ENCODE measurements around the gene NISCH. TPM values are rescaled to one million over a fixed set of nuclear protein-coding genes. Genes with fewer than 3 reads are reported as not detected.

NISCH gene
- total RNA-seq, 1 experiment from 2014 or later, result 60.4 TPM

GRCh38 chr3:52451237-52452083 lies 3.9 kb upstream of the NISCH start:
- Histone ChIP-seq H3K79me2 (ENCODE audit: low read length) (peaks cover 17% of the 10 kb centered on the region), H4K20me1 (ENCODE audit: low read length) (no peaks in the 10 kb centered on the region), H3K4me3 (ENCODE audit: low read length) (no peak overlapping the region), H3K4me2 (ENCODE audit: low read length) (no peak overlapping the region), H3F3A (ENCODE audit: low read length, unreplicated experiment) (no peaks in the 10 kb centered on the region), H2AFZ (ENCODE audit: low read length) (no peak overlapping the region), H3K27ac (ENCODE audit: low read length) (no peak overlapping the region), H3K9me3 (ENCODE audit: low read length) (no peaks in the 10 kb centered on the region), H3K9ac (ENCODE audit: low read length) (no peak overlapping the region), H3K4me1 (ENCODE audit: insufficient read depth, low read length) (peaks cover 23% of the 10 kb centered on the region), H3K36me3 (ENCODE audit: low read depth, low read length) (no peaks in the 10 kb centered on the region), H3K9me2 (replicated peaks; ENCODE audit: low read length) (no peaks in the 10 kb centered on the region), H3K27me3 (ENCODE audit: low read length) (no peaks in the 10 kb centered on the region)
- ATAC-seq (no peak), DNase-seq (no peak)
- ChIA-PET CTCF (no interaction called here), POLR2A (ENCODE audit: unreplicated experiment) (no interaction called here)
- TF ChIP-seq CTCF (conservative IDR thresholded peaks at IDR 0.05; ENCODE audit: low read depth, low read length), result no peak
- TF ChIP-seq EZH2phosphoT487 (IDR thresholded peaks at IDR 0.05; ENCODE audit: borderline replicate concordance, low read length), result no peak
- TF ChIP-seq EZH2 (IDR thresholded peaks at IDR 0.05; ENCODE audit: low read length, unreplicated experiment), result no peak
- BruUV-seq (replicated peaks), result no TSS peak
- intact Hi-C loops (cut with micrococcal nuclease), result no loop called here

GRCh38 chr3:52452126-52452525 lies 3.3 kb upstream of the NISCH start:
- H3K9ac ChIP-seq (ENCODE audit: low read length), result no peak overlapping the region
- POLR2A ChIA-PET (ENCODE audit: unreplicated experiment), result no interaction called here
- H3K9me3 ChIP-seq (ENCODE audit: low read length), result no peaks in the 10 kb centered on the region
- intact Hi-C loops (cut with micrococcal nuclease), result no loop called here
- peaks cover 28% of the 10 kb centered on the region for H3K4me1 ChIP-seq (ENCODE audit: insufficient read depth, low read length)
- H3K4me2 ChIP-seq (ENCODE audit: low read length), result no peak overlapping the region
- H4K20me1 ChIP-seq (ENCODE audit: low read length), result no peaks in the 10 kb centered on the region
- H2AFZ ChIP-seq (ENCODE audit: low read length), result no peak overlapping the region
- no peak overlapping the region for H3K27ac ChIP-seq (ENCODE audit: low read length)
- CTCF ChIA-PET, result no interaction called here
- ATAC-seq, result no peak
- H3K27me3 ChIP-seq (ENCODE audit: low read length), result no peaks in the 10 kb centered on the region
- H3K9me2 ChIP-seq (replicated peaks; ENCODE audit: low read length), result no peaks in the 10 kb centered on the region
- no peaks in the 10 kb centered on the region for H3F3A ChIP-seq (ENCODE audit: low read length, unreplicated experiment)
- no peak for TF ChIP-seq CTCF (conservative IDR thresholded peaks at IDR 0.05; ENCODE audit: low read depth, low read length)
- no peak for TF ChIP-seq EZH2phosphoT487 (IDR thresholded peaks at IDR 0.05; ENCODE audit: borderline replicate concordance, low read length)
- TF ChIP-seq EZH2 (IDR thresholded peaks at IDR 0.05; ENCODE audit: low read length, unreplicated experiment), result no peak
- H3K36me3 ChIP-seq (ENCODE audit: low read depth, low read length), result no peaks in the 10 kb centered on the region
- BruUV-seq (replicated peaks), result no TSS peak
- H3K79me2 ChIP-seq (ENCODE audit: low read length), result peaks cover 24% of the 10 kb centered on the region
- H3K4me3 ChIP-seq (ENCODE audit: low read length), result no peak overlapping the region
- no peak for DNase-seq

- ChIA-PET CTCF (no interaction called here), POLR2A (ENCODE audit: unreplicated experiment) (no interaction called here)
- H2AFZ ChIP-seq (ENCODE audit: low read length), result no peak overlapping the region
- intact Hi-C loops (cut with micrococcal nuclease), result no loop called here
- H4K20me1 ChIP-seq (ENCODE audit: low read length), result no peaks in the 10 kb centered on the region
- no TSS peak for BruUV-seq (replicated peaks)
- TF ChIP-seq EZH2phosphoT487 (IDR thresholded peaks at IDR 0.05; ENCODE audit: borderline replicate concordance, low read length) (no peak), EZH2 (IDR thresholded peaks at IDR 0.05; ENCODE audit: low read length, unreplicated experiment) (no peak), CTCF (conservative IDR thresholded peaks at IDR 0.05; ENCODE audit: low read depth, low read length) (no peak)
- no peaks in the 10 kb centered on the region for H3F3A ChIP-seq (ENCODE audit: low read length, unreplicated experiment)
- no peaks in the 10 kb centered on the region for H3K9me2 ChIP-seq (replicated peaks; ENCODE audit: low read length)
- H3K4me2 ChIP-seq (ENCODE audit: low read length), result no peak overlapping the region
- no peaks in the 10 kb centered on the region for H3K9me3 ChIP-seq (ENCODE audit: low read length)
- no peaks in the 10 kb centered on the region for H3K36me3 ChIP-seq (ENCODE audit: low read depth, low read length)
- H3K4me1 ChIP-seq (ENCODE audit: insufficient read depth, low read length), result peaks cover 28% of the 10 kb centered on the region
- no peak for DNase-seq
- H3K4me3 ChIP-seq (ENCODE audit: low read length), result no peak overlapping the region
- H3K79me2 ChIP-seq (ENCODE audit: low read length), result peaks cover 29% of the 10 kb centered on the region
- H3K27ac ChIP-seq (ENCODE audit: low read length), result no peak overlapping the region
- H3K9ac ChIP-seq (ENCODE audit: low read length), result no peak overlapping the region
- no peak for ATAC-seq
- no peaks in the 10 kb centered on the region for H3K27me3 ChIP-seq (ENCODE audit: low read length)
Measured at GRCh38 chr3:52452570-52453221, 2.7 kb upstream of the NISCH start.

All from PC-3 (cell line).